Endothelial cell of umbilical vein (primary cell): ENCODE measurements around the gene CCM2. TPM values are rescaled to one million over a fixed set of nuclear protein-coding genes. Genes with fewer than 3 reads are reported as not detected.

Experiments
- BruUV-seq: library from RNA; stranded (reverse); fragments of 400-500 nt; replicated peaks from 2 replicates; lab custom pipeline; 2021; lab: Mats Ljungman, UMichigan
- CTCF ChIA-PET: fragments of 300-600, 350-600 bp; sonication (Branson Sonifier 250); formaldehyde crosslinking; loops from one replicate; lab custom pipeline; 2021; ENCODE audit warnings: antibody characterized with exemption, inconsistent platforms; lab: Charles Lee
- POLR2A ChIA-PET: fragments of 300-600, 350-600 bp; sonication (Branson Sonifier 250); formaldehyde crosslinking; loops from one replicate; lab custom pipeline; 2021; ENCODE audit warnings: antibody characterized with exemption, inconsistent platforms; lab: Charles Lee
- DNase-seq: peaks from one replicate; pipeline ENCODE4 v3.0.0-alpha.2; 2011; ENCODE audit warnings: low read depth, low spot score
- FAIRE-seq: peaks from 2 replicates; lab custom pipeline; 2011; peaks lifted over from hg19 to GRCh38; lab: Jason Lieb, UNC
- H2AFZ ChIP-seq: 2 replicates; pipeline ENCODE4 v1.6.0; 2012; ENCODE audit warnings: low read depth, low read length, control low read depth, inconsistent platforms
- H3K27ac ChIP-seq: 2 replicates; pipeline ENCODE4 v1.5.1; 2011; ENCODE audit warnings: low read depth, mild to moderate bottlenecking, control low read depth, low read length, moderate library complexity; ENCODE audit not compliant: insufficient read depth
- H3K27me3 ChIP-seq, 2 experiments: 2 replicates each; pipeline versions ENCODE4 v1.6.0 to v1.6.1; 2011; ENCODE audit warnings: low read length in 2 of 2, mixed read lengths in 1 of 2; ENCODE audit not compliant: control insufficient read depth in 2 of 2, insufficient read depth in 2 of 2
- H3K36me3 ChIP-seq, 2 experiments: 2 replicates in 1 of 2; 3 replicates in 1 of 2; pipeline ENCODE4 v1.5.1; 2011; ENCODE audit warnings: low read length in 2 of 2, mild to moderate bottlenecking in 1 of 2, moderate library complexity in 1 of 2; ENCODE audit not compliant: control insufficient read depth in 2 of 2, insufficient read depth in 2 of 2; ENCODE audit errors: extremely low read depth in 1 of 2
- H3K4me1 ChIP-seq: 3 replicates; pipeline ENCODE4 v1.5.1; 2011; ENCODE audit warnings: mild to moderate bottlenecking, low read length; ENCODE audit not compliant: control insufficient read depth, insufficient read depth; ENCODE audit errors: extremely low read depth
- H3K4me2 ChIP-seq: 2 replicates; pipeline ENCODE4 v1.6.1; 2011; ENCODE audit warnings: low read length, control low read depth, mixed read lengths; ENCODE audit not compliant: insufficient read depth
- H3K4me3 ChIP-seq, 3 experiments: fragments of 200-600 bp in 1 of 3; sonication (generic), shearing (Covaris generic) in 1 of 3; replicated peaks in 1 of 3; 2 replicates each; pipeline ENCODE4 v1.5.1; 2011 to 2016; ENCODE audit warnings: control low read depth in 3 of 3, low read length in 3 of 3, mild to moderate bottlenecking in 2 of 3, inconsistent platforms in 1 of 3, low read depth in 1 of 3, moderate library complexity in 1 of 3; ENCODE audit not compliant: insufficient read depth in 1 of 3
- H3K79me2 ChIP-seq: 2 replicates; pipeline ENCODE4 v1.6.0; 2012; ENCODE audit warnings: low read length, inconsistent platforms; ENCODE audit not compliant: control insufficient read depth, insufficient read depth
- H3K9ac ChIP-seq: replicated peaks from 2 replicates; pipeline ENCODE3; 2011; ENCODE audit warnings: low read length, control low read depth; ENCODE audit not compliant: insufficient read depth; ENCODE audit errors: extremely low read depth
- H3K9me1 ChIP-seq: replicated peaks from 3 replicates; pipeline ENCODE4 v1.6.0; 2011; ENCODE audit warnings: mild to moderate bottlenecking, low read length; ENCODE audit not compliant: control insufficient read depth, insufficient read depth; ENCODE audit errors: extremely low read depth
- H3K9me3 ChIP-seq: replicated peaks from 2 replicates; pipeline ENCODE4 v1.5.1; 2012; ENCODE audit warnings: low read length, inconsistent platforms; ENCODE audit not compliant: control insufficient read depth, insufficient read depth
- H4K20me1 ChIP-seq: replicated peaks from 2 replicates; pipeline ENCODE3; 2011; ENCODE audit warnings: mild to moderate bottlenecking, low read length; ENCODE audit not compliant: control insufficient read depth, insufficient read depth; ENCODE audit errors: extremely low read depth
- EZH2 ChIP-seq: IDR thresholded peaks from 2 replicates; pipeline ENCODE4 v1.6.1; 2012; ENCODE audit warnings: borderline replicate concordance, low read depth, mild to moderate bottlenecking, moderate library complexity, low read length, inconsistent platforms; ENCODE audit not compliant: severe bottlenecking
- FOS ChIP-seq: IDR thresholded peaks from 2 replicates; pipeline ENCODE4 v1.6.1; 2011; ENCODE audit warnings: mild to moderate bottlenecking, low read length, moderate library complexity, borderline replicate concordance; ENCODE audit not compliant: insufficient read depth
- GATA2 ChIP-seq: IDR thresholded peaks from 2 replicates; pipeline ENCODE4 v1.7.0; 2011; ENCODE audit warnings: low read depth, mild to moderate bottlenecking, moderate library complexity, mixed read lengths, low read length; ENCODE audit not compliant: insufficient read length, insufficient read depth
- JUN ChIP-seq: IDR thresholded peaks from 2 replicates; pipeline ENCODE4 v1.6.1; 2011; ENCODE audit warnings: borderline replicate concordance, low read depth; ENCODE audit not compliant: insufficient read length, insufficient read depth
- POLR2A ChIP-seq: IDR thresholded peaks from 2 replicates; pipeline ENCODE4 v1.6.1; 2012; ENCODE audit warnings: low read depth, mild to moderate bottlenecking, control low read depth, low read length
- POLR2AphosphoS5 ChIP-seq: IDR thresholded peaks from 2 replicates; pipeline ENCODE4 v1.6.1; 2012; ENCODE audit warnings: low read depth, mild to moderate bottlenecking, control low read depth, low read length, moderate library complexity; ENCODE audit not compliant: insufficient read depth
- dilution Hi-C: fragments of 300-500 bp; cut with MboI; formaldehyde crosslinking; loops from one replicate; pipeline ENCODE4 v1.15.0; 2019; ENCODE audit warnings: low sequenced_read_pairs; ENCODE audit not compliant: extremely low pct_ligation_motif_present
- intact Hi-C: fragments of 100-400 bp; cut with micrococcal nuclease; formaldehyde crosslinking; loops from one replicate; pipeline ENCODE4 v1.10.0; 2022
- polyA plus RNA-seq, 4 experiments: library from polyadenylated mRNA; depleted of rRNA in 3 of 4; stranded (reverse) in 3 of 4; unstranded in 1 of 4; fragments of >200 nt; gene quantifications; 2 replicates each; pipeline versions ENCODE4 v1.2.1 to v1.2.3, GENCODE V29; 2011 to 2012; ENCODE audit warnings: missing spikeins in 1 of 4
- total RNA-seq: library from RNA; stranded (reverse); gene quantifications from 2 replicates; pipeline ENCODE4 v1.2.3, GENCODE V29; 2021
- TF ChIP-seq, protein P1 (sequence below): IDR thresholded peaks from 2 replicates; pipeline ENCODE4 v1.6.1; 2011; ENCODE audit not compliant: insufficient read depth, insufficient read length
- TF ChIP-seq, protein P2 (sequence below), 2 donors: IDR thresholded peaks; 1 replicate in 1 of 2; 2 replicates in 1 of 2; pipeline ENCODE4 v1.5.1; 2011; ENCODE audit warnings: low read length in 2 of 2, mild to moderate bottlenecking in 2 of 2, moderate library complexity in 2 of 2, control low read depth in 1 of 2, inconsistent platforms in 1 of 2, low read depth in 1 of 2; ENCODE audit not compliant: insufficient read depth in 1 of 2; ENCODE audit errors: extremely low read depth in 1 of 2

The CCM2 gene
- total and polyA plus RNA-seq, 2 donors (not counting 3 experiments of a cell fraction or from before 2014, with no cell fraction given): 66.1 to 70.4 TPM

DNA sequence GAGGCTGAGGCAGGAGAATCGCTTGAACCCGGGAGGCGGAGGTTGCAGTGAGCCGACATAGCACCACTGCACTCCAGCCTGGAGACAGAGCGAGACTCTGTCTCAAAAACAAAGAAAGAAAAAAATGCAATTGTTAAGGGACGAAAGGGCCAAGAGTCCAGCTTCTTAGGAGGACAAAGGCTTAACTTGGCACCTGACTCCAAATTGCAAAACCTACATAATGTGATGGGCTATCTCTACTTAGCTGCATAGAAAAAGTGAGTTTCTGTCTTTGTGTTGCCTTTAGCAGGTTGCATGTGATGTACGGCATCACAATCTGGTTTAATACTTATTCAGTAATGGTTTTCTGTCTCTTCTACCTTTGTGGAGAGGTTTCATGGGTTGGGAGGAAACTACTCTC lies 12.5 kb upstream of the CCM2 start:
- no peak overlapping the region for H3K9ac ChIP-seq
- H3K4me1 ChIP-seq: peaks cover 29% of the 10 kb centered on the region
- no peak overlapping the region for H3K27ac ChIP-seq
- no peak overlapping the region for H2AFZ ChIP-seq
- H4K20me1 ChIP-seq: no peaks in the 10 kb centered on the region
- no peaks in the 10 kb centered on the region for H3K27me3 ChIP-seq
- dilution Hi-C loops (no loop called here), intact Hi-C loops (no loop called here)
- H3K4me2 ChIP-seq: no peak overlapping the region
- FAIRE-seq: no peak
- POLR2A ChIA-PET: no interaction called here
- no TSS peak for BruUV-seq
- no peak overlapping the region for H3K4me3 ChIP-seq
- CTCF ChIA-PET: interaction anchor here (1.2 kb wide), 1 partner anchor 12 kb away, joined by 4 read pairs; the partner anchor contains the start of gene CCM2
- H3K79me2 ChIP-seq: peaks cover 30% of the 10 kb centered on the region
- no peaks in the 10 kb centered on the region for H3K9me1 ChIP-seq
- peaks cover 12 to 21% of the 10 kb centered on the region in 2 experiments for H3K36me3 ChIP-seq
- DNase-seq: no peak
- TF ChIP-seq EZH2 (no peak), POLR2A (no peak), GATA2 (no peak), POLR2AphosphoS5 (no peak), FOS (no peak), JUN (no peak)
- TF ChIP-seq, protein P1, sequence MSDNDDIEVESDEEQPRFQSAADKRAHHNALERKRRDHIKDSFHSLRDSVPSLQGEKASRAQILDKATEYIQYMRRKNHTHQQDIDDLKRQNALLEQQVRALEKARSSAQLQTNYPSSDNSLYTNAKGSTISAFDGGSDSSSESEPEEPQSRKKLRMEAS: no peak
- TF ChIP-seq, protein P2, sequence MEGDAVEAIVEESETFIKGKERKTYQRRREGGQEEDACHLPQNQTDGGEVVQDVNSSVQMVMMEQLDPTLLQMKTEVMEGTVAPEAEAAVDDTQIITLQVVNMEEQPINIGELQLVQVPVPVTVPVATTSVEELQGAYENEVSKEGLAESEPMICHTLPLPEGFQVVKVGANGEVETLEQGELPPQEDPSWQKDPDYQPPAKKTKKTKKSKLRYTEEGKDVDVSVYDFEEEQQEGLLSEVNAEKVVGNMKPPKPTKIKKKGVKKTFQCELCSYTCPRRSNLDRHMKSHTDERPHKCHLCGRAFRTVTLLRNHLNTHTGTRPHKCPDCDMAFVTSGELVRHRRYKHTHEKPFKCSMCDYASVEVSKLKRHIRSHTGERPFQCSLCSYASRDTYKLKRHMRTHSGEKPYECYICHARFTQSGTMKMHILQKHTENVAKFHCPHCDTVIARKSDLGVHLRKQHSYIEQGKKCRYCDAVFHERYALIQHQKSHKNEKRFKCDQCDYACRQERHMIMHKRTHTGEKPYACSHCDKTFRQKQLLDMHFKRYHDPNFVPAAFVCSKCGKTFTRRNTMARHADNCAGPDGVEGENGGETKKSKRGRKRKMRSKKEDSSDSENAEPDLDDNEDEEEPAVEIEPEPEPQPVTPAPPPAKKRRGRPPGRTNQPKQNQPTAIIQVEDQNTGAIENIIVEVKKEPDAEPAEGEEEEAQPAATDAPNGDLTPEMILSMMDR (IDR thresholded peaks at IDR 0.05; ENCODE audit: extremely low read depth in 1 of 2, insufficient read depth in 1 of 2, low read depth in 1 of 2, low read length in 2 of 2): no peak
- no peaks in the 10 kb centered on the region for H3K9me3 ChIP-seq
